ENCODE results near the gene SRRM5.
"Not testable (repeated sequence)": the region's sequence is repeated elsewhere in the genome, so short reads cannot be mapped to it uniquely, and the experiment has no call there.

SRRM5 gene

DNA sequence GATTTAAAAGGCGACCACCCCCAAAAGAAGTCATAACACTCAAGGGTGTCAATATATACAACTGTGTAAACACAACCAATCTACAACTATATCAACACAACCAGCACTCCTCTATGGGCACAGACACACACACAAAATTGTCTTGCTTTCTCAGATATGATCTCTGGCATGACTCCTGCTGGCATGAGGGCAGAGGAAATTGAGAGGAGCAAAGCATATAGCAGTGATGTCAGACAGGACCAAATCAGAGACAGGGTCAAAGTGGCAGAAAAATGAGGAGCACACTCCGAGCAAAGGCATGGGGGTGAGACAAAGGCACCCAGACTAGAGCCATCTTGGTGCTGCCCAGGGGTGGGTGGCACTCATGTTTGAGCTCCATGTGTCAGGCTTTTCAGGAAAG is 25.5 kb upstream of the SRRM5 start:
- TF ChIP-seq, protein P1, sequence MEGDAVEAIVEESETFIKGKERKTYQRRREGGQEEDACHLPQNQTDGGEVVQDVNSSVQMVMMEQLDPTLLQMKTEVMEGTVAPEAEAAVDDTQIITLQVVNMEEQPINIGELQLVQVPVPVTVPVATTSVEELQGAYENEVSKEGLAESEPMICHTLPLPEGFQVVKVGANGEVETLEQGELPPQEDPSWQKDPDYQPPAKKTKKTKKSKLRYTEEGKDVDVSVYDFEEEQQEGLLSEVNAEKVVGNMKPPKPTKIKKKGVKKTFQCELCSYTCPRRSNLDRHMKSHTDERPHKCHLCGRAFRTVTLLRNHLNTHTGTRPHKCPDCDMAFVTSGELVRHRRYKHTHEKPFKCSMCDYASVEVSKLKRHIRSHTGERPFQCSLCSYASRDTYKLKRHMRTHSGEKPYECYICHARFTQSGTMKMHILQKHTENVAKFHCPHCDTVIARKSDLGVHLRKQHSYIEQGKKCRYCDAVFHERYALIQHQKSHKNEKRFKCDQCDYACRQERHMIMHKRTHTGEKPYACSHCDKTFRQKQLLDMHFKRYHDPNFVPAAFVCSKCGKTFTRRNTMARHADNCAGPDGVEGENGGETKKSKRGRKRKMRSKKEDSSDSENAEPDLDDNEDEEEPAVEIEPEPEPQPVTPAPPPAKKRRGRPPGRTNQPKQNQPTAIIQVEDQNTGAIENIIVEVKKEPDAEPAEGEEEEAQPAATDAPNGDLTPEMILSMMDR (IDR thresholded peaks at IDR 0.05; ENCODE audit: insufficient read depth, low read length, poor library complexity, severe bottlenecking): no peak
- Histone ChIP-seq H3K36me3 (ENCODE audit: control insufficient read depth, insufficient read depth, low read length) (peaks cover 8% of the 10 kb centered on the region), H3K4me3 (replicated peaks; ENCODE audit: low read depth, low read length) (no peak overlapping the region), H3K27me3 (replicated peaks; ENCODE audit: control insufficient read depth, insufficient read depth, low read length) (no peaks in the 10 kb centered on the region)
- DNase-seq (ENCODE audit: extremely low read depth, insufficient read length): no peak

DNA sequence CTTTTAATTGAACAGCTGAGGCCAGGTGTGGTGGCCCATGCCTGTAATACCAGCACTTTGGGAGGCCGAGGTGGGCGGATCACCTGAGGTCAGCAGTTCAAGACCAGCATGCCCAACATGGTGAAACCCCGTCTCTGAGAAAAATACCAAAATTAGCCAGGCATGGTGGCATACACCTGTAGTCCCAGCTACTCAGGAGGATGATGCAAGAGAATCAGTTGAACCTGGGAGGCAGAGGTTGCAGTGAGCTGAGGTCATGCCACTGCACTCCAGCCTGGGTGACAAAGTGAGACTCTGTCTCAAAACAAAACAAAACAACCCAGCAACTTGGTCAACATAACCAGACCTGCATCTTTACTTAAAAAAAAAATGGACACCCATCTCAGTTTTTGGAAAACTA is 24.9 kb upstream of the SRRM5 start:
- not testable (repeated sequence) for H3K4me3 ChIP-seq (replicated peaks; ENCODE audit: low read depth, low read length); H3K36me3 ChIP-seq (ENCODE audit: control insufficient read depth, insufficient read depth, low read length); H3K27me3 ChIP-seq (replicated peaks; ENCODE audit: control insufficient read depth, insufficient read depth, low read length); DNase-seq (ENCODE audit: extremely low read depth, insufficient read length)

DNA sequence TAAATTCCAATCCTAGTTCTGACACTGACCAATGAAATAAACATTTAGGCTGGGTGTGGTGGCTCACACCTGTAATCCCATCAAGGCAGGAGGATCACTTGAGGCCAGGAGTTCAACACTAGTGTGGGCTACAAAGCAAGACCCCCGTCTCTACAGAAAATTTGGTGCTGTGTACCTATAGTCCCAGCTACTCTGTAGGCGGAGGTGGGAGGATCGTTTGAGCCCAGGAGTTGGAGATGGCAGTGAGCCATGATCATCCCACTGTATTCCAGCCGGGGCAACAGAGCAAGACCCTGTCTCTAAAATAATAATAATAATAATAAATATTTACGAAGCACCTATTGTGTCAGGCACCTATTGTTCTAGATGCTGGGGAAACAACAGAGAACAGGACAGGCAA is 22.6 kb upstream of the SRRM5 start:
- no peak overlapping the region for H3K4me3 ChIP-seq (replicated peaks; ENCODE audit: low read depth, low read length)
- TF ChIP-seq, protein P1 (IDR thresholded peaks at IDR 0.05; ENCODE audit: insufficient read depth, low read length, poor library complexity, severe bottlenecking): no peak
- H3K36me3 ChIP-seq (ENCODE audit: control insufficient read depth, insufficient read depth, low read length): peaks cover 15% of the 10 kb centered on the region
- no peaks in the 10 kb centered on the region for H3K27me3 ChIP-seq (replicated peaks; ENCODE audit: control insufficient read depth, insufficient read depth, low read length)
- DNase-seq (ENCODE audit: extremely low read depth, insufficient read length): no peak

DNA sequence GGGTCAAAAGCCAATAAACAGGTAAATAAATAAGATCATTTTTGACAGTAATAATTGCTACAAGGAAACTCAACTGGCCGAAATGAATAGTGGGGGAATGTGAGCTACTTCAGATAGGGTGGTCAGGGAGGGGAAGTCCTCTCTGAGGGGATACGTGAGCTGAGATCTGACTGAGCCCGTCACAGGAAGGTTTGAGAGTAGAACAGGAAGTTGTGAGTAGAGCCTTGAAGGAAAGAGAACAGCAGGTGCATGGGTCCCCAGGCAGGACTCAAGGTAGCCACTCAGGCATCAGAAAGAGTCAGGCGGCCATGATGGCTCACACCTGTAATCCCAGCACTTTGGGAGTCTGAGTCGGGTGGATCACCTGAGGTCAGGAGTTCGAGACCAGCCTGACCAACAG is 22.2 kb upstream of the SRRM5 start:
- peaks cover 15% of the 10 kb centered on the region for H3K36me3 ChIP-seq (ENCODE audit: control insufficient read depth, insufficient read depth, low read length)

DNA sequence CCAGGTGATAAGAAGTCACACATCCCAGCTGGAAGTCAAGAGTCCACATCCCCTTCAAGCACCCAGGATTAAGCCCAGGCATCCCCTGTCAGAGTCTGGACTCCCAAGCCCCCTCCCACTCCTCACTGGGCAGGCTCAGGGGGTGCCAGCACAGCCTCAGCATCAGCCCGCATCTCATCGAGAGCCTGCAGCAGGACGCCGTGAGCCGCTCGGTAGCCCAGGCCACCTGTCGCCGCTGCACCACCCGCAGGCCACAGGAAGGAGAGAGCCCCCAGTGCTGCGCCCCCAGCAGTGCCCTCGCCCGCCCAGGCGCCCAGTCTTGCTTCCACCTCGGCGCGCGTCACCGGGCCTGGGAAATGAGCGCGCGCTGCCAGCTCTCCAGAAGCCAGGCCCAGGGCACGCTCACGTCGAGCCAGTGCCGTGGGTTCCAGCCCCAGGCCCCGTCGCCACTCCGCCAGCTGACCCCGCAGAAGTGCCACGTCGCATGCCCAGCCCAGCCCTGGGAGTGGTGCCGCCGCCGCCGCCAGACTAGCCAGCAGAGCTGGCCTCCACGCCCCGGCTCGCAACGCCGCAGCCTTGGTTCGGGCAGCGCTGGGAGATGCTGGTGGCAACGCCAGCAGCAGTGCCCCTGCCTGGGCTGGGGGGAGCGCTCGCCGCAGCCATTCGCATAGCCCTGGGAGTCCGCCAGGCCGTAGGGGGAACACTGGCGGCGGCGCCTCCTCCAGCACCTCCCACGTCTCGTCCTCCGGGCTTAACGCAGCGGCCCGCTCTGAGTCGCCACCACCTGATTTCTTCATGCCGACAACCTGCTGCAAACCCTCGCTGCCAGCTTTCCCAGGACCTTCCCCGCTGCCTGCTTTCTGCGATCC is 19.8 kb upstream of the SRRM5 start:
- TF ChIP-seq, protein P1 (IDR thresholded peaks at IDR 0.05; ENCODE audit: insufficient read depth, low read length, poor library complexity, severe bottlenecking): no peak
- peaks cover 12% of the 10 kb centered on the region for H3K36me3 ChIP-seq (ENCODE audit: control insufficient read depth, insufficient read depth, low read length)

More for the DNA sequence above, 22.2 kb upstream of the SRRM5 start:
- Histone ChIP-seq H3K27me3 (replicated peaks; ENCODE audit: control insufficient read depth, insufficient read depth, low read length) (no peaks in the 10 kb centered on the region), H3K4me3 (replicated peaks; ENCODE audit: low read depth, low read length) (no peak overlapping the region)
- DNase-seq (ENCODE audit: extremely low read depth, insufficient read length): no peak
- TF ChIP-seq, protein P1 (IDR thresholded peaks at IDR 0.05; ENCODE audit: insufficient read depth, low read length, poor library complexity, severe bottlenecking): no peak

DNA sequence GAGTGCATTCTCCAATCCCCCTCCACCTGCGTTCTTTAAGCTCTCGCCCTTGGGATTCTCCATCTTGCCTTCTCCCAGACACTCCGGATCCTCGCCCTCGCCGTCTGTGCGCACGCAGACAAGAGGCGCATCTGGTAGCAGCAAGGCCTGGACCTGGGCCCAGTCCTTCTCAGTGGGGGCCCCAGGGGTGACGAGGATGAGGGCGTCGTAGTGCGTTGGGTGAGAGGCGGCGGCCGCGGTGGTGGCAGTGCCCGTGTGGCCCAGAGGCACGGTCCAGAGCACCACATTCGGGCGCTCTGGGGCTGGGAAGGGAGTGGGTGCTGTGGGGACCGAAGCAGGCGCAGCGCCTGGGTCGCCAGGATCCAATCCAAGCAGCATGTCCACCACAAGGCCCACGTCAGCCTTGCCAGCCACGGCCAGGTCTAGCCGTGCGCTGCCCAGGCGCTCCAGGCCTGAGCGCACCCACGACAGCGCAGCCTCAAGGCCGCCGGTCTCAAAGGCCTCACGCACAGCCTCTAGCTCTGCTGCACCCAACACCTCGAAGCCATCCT is 19.0 kb upstream of the SRRM5 start:
- Histone ChIP-seq H3K27me3 (replicated peaks; ENCODE audit: control insufficient read depth, insufficient read depth, low read length) (no peaks in the 10 kb centered on the region), H3K36me3 (ENCODE audit: control insufficient read depth, insufficient read depth, low read length) (peaks cover 12% of the 10 kb centered on the region), H3K4me3 (replicated peaks; ENCODE audit: low read depth, low read length) (no peak overlapping the region)
- no peak for DNase-seq (ENCODE audit: extremely low read depth, insufficient read length)
- TF ChIP-seq, protein P1 (IDR thresholded peaks at IDR 0.05; ENCODE audit: insufficient read depth, low read length, poor library complexity, severe bottlenecking): no peak

More for the DNA sequence above, 19.8 kb upstream of the SRRM5 start:
- H3K4me3 ChIP-seq (replicated peaks; ENCODE audit: low read depth, low read length): no peak overlapping the region
- no peak for DNase-seq (ENCODE audit: extremely low read depth, insufficient read length)
- no peaks in the 10 kb centered on the region for H3K27me3 ChIP-seq (replicated peaks; ENCODE audit: control insufficient read depth, insufficient read depth, low read length)
